Right lobe of liver (tissue), 4 donors: ENCODE data around the gene ANXA7.

Experiments used
- CTCF ChIP-seq, 4 donors: fragments of 200-600 bp in 3 of 4; fragments of 450-650 bp in 1 of 4; IDR thresholded peaks; one replicate each; pipeline versions ENCODE4 v1.5.1 to v1.8.0; 2016 to 2022; ENCODE audit warnings: antibody characterized with exemption in 4 of 4, mild to moderate bottlenecking in 2 of 4
- POLR2A ChIP-seq: fragments of 450-650 bp; IDR thresholded peaks from one replicate; pipeline ENCODE4 v1.6.1; 2017; ENCODE audit warnings: antibody characterized with exemption, mild to moderate bottlenecking
- donor health status: DM: no; HTN: no; CAD: no.
- donor health status: DM: no; HTN: no; CAD: no.
- donor health status: DM: no; HTN: yes; CAD: no.

DNA sequence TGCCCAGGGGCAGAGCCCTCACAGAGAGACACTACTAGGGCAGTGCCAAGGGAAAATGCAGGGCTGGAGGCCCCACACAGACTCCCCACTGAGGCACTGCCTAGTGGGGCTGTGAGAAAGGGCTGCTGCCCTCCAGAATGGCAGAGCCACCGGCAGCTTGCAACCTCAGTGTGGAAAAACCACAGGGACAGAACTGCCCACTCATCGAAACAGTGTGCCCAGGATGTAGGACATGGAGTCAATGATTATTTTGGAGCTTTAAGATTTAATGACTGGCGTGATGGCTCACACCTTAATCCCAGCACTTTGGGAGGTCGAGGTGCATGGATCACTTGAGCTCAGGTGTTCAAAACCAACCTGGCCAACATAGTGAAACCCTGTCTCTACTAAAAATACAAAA lies 47.0 kb upstream of the ANXA7 start:
- TF ChIP-seq CTCF (IDR thresholded peaks at IDR 0.05): no peak
- no peak for TF ChIP-seq POLR2A
